ENCODE measurements around the gene MAN2A2.

DNA sequence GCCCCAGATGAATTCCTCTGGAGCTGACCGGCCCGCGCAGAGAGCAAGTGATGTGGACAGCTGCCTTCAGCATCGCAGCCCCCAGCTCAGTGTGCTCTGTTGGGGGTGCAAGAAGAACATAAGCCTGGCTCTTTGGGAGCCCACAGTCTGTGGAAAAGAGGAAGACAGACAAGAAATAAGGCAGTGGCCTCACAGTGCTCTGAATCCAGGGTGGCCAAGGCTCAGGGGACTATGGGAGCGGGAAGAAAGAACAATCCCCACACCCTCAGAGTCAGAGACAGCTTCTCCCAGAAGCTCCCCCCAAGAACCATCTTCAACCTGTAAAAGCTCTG lies 29.5 kb downstream of the MAN2A2 start:
- TF ChIP-seq GATA3 (IDR thresholded peaks at IDR 0.05; ENCODE audit: low read depth, low read length) (no peak), GATA2 (IDR thresholded peaks at IDR 0.05; ENCODE audit: low read depth, low read length) (no peak)

Data from SH-SY5Y (cell line).